ENCODE measurements around the gene NSFL1C. TPM values are rescaled to one million over a fixed set of nuclear protein-coding genes. Genes with fewer than 3 reads are reported as not detected.

The NSFL1C gene
- total and polyA plus RNA-seq, 3 experiments from 2014 or later: 78.8 to 107 (median 103) TPM

GRCh38 chr20:1463971-1464570, 2.6 kb downstream of the NSFL1C start:
- peaks cover 49 to 72% (median 62%) of the 10 kb centered on the region in 3 donors for H3K4me1 Mint-ChIP-seq
- no peaks in the 10 kb centered on the region for H3K9me3 Mint-ChIP-seq
- Histone ChIP-seq H3K27ac (ENCODE audit: low read depth, low read length) (no peak overlapping the region), H3K27me3 (ENCODE audit: insufficient read depth, low read length, poor library complexity, severe bottlenecking) (no peaks in the 10 kb centered on the region), H3K4me1 (ENCODE audit: insufficient read depth, low read length) (peaks cover 35% of the 10 kb centered on the region), H3K36me3 (ENCODE audit: insufficient read depth, low read length) (peaks cover 21% of the 10 kb centered on the region), H3K4me3 (ENCODE audit: low read length) (no peak overlapping the region), H3K9me3 (ENCODE audit: low read length) (no peaks in the 10 kb centered on the region)
- peaks cover 0 to 62% (median 13%) of the 10 kb centered on the region in 3 donors for H3K36me3 Mint-ChIP-seq
- ChIA-PET POLR2A (no interaction called here), CTCF (interaction anchor here (1.1 kb wide), 1 partner anchor 27 kb away, joined by 4 read pairs; no protein-coding TSS in a partner anchor)
- DNase-seq: no peak
- H3K27ac Mint-ChIP-seq: peak overlapping the region in 1 of 8 donors; percentile 88
- H3K27me3 Mint-ChIP-seq: no peaks in the 10 kb centered on the region
- peak overlapping the region in 3 of 7 donors; percentile 85 to 90 (median 89) for H3K4me3 Mint-ChIP-seq

GRCh38 chr20:1462834-1463233, 3.8 kb downstream of the NSFL1C start:
- no peak overlapping the region for H3K4me3 ChIP-seq (ENCODE audit: low read length)
- Mint-ChIP-seq H3K4me1 (peaks cover 47 to 72% (median 62%) of the 10 kb centered on the region in 3 donors), H3K27ac (no peak overlapping the region), H3K9me3 (no peaks in the 10 kb centered on the region), H3K4me3 (peak overlapping the region in 1 of 7 donors; percentile 40), H3K36me3 (peaks cover 0 to 74% (median 20%) of the 10 kb centered on the region in 3 donors), H3K27me3 (no peaks in the 10 kb centered on the region)
- no peaks in the 10 kb centered on the region for H3K9me3 ChIP-seq (ENCODE audit: low read length)
- H3K27me3 ChIP-seq (ENCODE audit: insufficient read depth, low read length, poor library complexity, severe bottlenecking): no peaks in the 10 kb centered on the region
- H3K36me3 ChIP-seq (ENCODE audit: insufficient read depth, low read length): peaks cover 26% of the 10 kb centered on the region
- ChIA-PET CTCF (no interaction called here), POLR2A (no interaction called here)
- DNase-seq: no peak
- H3K4me1 ChIP-seq (ENCODE audit: insufficient read depth, low read length): peaks cover 33% of the 10 kb centered on the region
- no peak overlapping the region for H3K27ac ChIP-seq (ENCODE audit: low read depth, low read length)

GRCh38 chr20:1462001-1462400, 4.6 kb downstream of the NSFL1C start:
- Mint-ChIP-seq H3K27me3 (no peaks in the 10 kb centered on the region), H3K27ac (no peak overlapping the region), H3K4me1 (peaks cover 39 to 64% (median 57%) of the 10 kb centered on the region in 3 donors), H3K4me3 (no peak overlapping the region), H3K36me3 (peaks cover 0 to 81% (median 24%) of the 10 kb centered on the region in 3 donors), H3K9me3 (no peaks in the 10 kb centered on the region)
- Histone ChIP-seq H3K9me3 (ENCODE audit: low read length) (no peaks in the 10 kb centered on the region), H3K4me3 (ENCODE audit: low read length) (no peak overlapping the region), H3K27me3 (ENCODE audit: insufficient read depth, low read length, poor library complexity, severe bottlenecking) (no peaks in the 10 kb centered on the region), H3K4me1 (ENCODE audit: insufficient read depth, low read length) (peaks cover 25% of the 10 kb centered on the region), H3K27ac (ENCODE audit: low read depth, low read length) (no peak overlapping the region), H3K36me3 (ENCODE audit: insufficient read depth, low read length) (peaks cover 34% of the 10 kb centered on the region)
- DNase-seq: no peak
- CTCF ChIA-PET: no interaction called here
- POLR2A ChIA-PET: no interaction called here

- no peaks in the 10 kb centered on the region for H3K27me3 ChIP-seq (ENCODE audit: insufficient read depth, low read length, poor library complexity, severe bottlenecking)
- no peaks in the 10 kb centered on the region for H3K9me3 ChIP-seq (ENCODE audit: low read length)
- Mint-ChIP-seq H3K27me3 (no peaks in the 10 kb centered on the region), H3K36me3 (peaks cover 0 to 90% (median 29%) of the 10 kb centered on the region in 3 donors), H3K4me1 (peaks cover 30 to 54% (median 47%) of the 10 kb centered on the region in 3 donors), H3K4me3 (no peak overlapping the region), H3K27ac (peak overlapping the region in 1 of 8 donors; percentile 3), H3K9me3 (no peaks in the 10 kb centered on the region)
- no peak overlapping the region for H3K4me3 ChIP-seq (ENCODE audit: low read length)
- CTCF ChIA-PET: interaction anchor here (1.4 kb wide), 1 partner anchor 23 kb away, joined by 3 read pairs; no protein-coding TSS in a partner anchor
- peaks cover 50% of the 10 kb centered on the region for H3K36me3 ChIP-seq (ENCODE audit: insufficient read depth, low read length)
- H3K27ac ChIP-seq (ENCODE audit: low read depth, low read length): no peak overlapping the region
- POLR2A ChIA-PET: no interaction called here
- DNase-seq: no peak
- H3K4me1 ChIP-seq (ENCODE audit: insufficient read depth, low read length): peaks cover 15% of the 10 kb centered on the region
Observed at GRCh38 chr20:1460275-1460674, 6.4 kb downstream of the NSFL1C start.

- Mint-ChIP-seq H3K4me3 (no peak overlapping the region), H3K4me1 (peaks cover 8 to 31% (median 24%) of the 10 kb centered on the region in 3 donors), H3K27me3 (no peaks in the 10 kb centered on the region), H3K27ac (no peak overlapping the region), H3K9me3 (no peaks in the 10 kb centered on the region), H3K36me3 (peaks cover 4 to 94% (median 38%) of the 10 kb centered on the region in 3 donors)
- H3K36me3 ChIP-seq (ENCODE audit: insufficient read depth, low read length): peaks cover 70% of the 10 kb centered on the region
- H3K4me3 ChIP-seq (ENCODE audit: low read length): no peak overlapping the region
- no peak for DNase-seq
- H3K9me3 ChIP-seq (ENCODE audit: low read length): no peaks in the 10 kb centered on the region
- no peaks in the 10 kb centered on the region for H3K4me1 ChIP-seq (ENCODE audit: insufficient read depth, low read length)
- H3K27me3 ChIP-seq (ENCODE audit: insufficient read depth, low read length, poor library complexity, severe bottlenecking): no peaks in the 10 kb centered on the region
- ChIA-PET POLR2A (no interaction called here), CTCF (interaction anchor here (1.4 kb wide), 1 partner anchor 9 kb away, joined by 3 read pairs; no protein-coding TSS in a partner anchor)
- no peak overlapping the region for H3K27ac ChIP-seq (ENCODE audit: low read depth, low read length)
Observed at GRCh38 chr20:1457992-1458391, 8.7 kb downstream of the NSFL1C start.

- Histone ChIP-seq H3K4me3 (ENCODE audit: low read length) (no peak overlapping the region), H3K27me3 (ENCODE audit: insufficient read depth, low read length, poor library complexity, severe bottlenecking) (no peaks in the 10 kb centered on the region), H3K4me1 (ENCODE audit: insufficient read depth, low read length) (no peaks in the 10 kb centered on the region), H3K27ac (ENCODE audit: low read depth, low read length) (no peak overlapping the region), H3K36me3 (ENCODE audit: insufficient read depth, low read length) (peaks cover 82% of the 10 kb centered on the region), H3K9me3 (ENCODE audit: low read length) (no peaks in the 10 kb centered on the region)
- H3K27ac Mint-ChIP-seq: no peak overlapping the region
- ChIA-PET CTCF (no interaction called here), POLR2A (no interaction called here)
- H3K4me3 Mint-ChIP-seq: no peak overlapping the region
- H3K27me3 Mint-ChIP-seq: no peaks in the 10 kb centered on the region
- peaks cover 15 to 96% (median 43%) of the 10 kb centered on the region in 3 donors for H3K36me3 Mint-ChIP-seq
- peaks cover 8 to 18% (median 17%) of the 10 kb centered on the region in 3 donors for H3K4me1 Mint-ChIP-seq
- H3K9me3 Mint-ChIP-seq: no peaks in the 10 kb centered on the region
- no peak for DNase-seq
Observed at GRCh38 chr20:1456300-1456699, 10.3 kb downstream of the NSFL1C start.

- H3K9me3 Mint-ChIP-seq: no peaks in the 10 kb centered on the region
- peaks cover 18 to 99% (median 34%) of the 10 kb centered on the region in 3 donors for H3K36me3 Mint-ChIP-seq
- H3K4me3 Mint-ChIP-seq: no peak overlapping the region
- Histone ChIP-seq H3K36me3 (ENCODE audit: insufficient read depth, low read length) (peaks cover 88% of the 10 kb centered on the region), H3K4me3 (ENCODE audit: low read length) (no peak overlapping the region), H3K4me1 (ENCODE audit: insufficient read depth, low read length) (no peaks in the 10 kb centered on the region), H3K27me3 (ENCODE audit: insufficient read depth, low read length, poor library complexity, severe bottlenecking) (no peaks in the 10 kb centered on the region), H3K9me3 (ENCODE audit: low read length) (no peaks in the 10 kb centered on the region), H3K27ac (ENCODE audit: low read depth, low read length) (no peak overlapping the region)
- CTCF ChIA-PET: interaction anchor here (1.1 kb wide), 1 partner anchor 13 kb away, joined by 4 read pairs; no protein-coding TSS in a partner anchor
- no peak for DNase-seq
- POLR2A ChIA-PET: no interaction called here
- no peak overlapping the region for H3K27ac Mint-ChIP-seq
- H3K27me3 Mint-ChIP-seq: no peaks in the 10 kb centered on the region
- no peaks in the 10 kb centered on the region for H3K4me1 Mint-ChIP-seq
Observed at GRCh38 chr20:1450926-1451491, 15.6 kb downstream of the NSFL1C start.

- H3K9me3 Mint-ChIP-seq: no peaks in the 10 kb centered on the region
- H3K27me3 Mint-ChIP-seq: no peaks in the 10 kb centered on the region
- ChIA-PET CTCF (no interaction called here), POLR2A (no interaction called here)
- H3K4me1 Mint-ChIP-seq: no peaks in the 10 kb centered on the region
- peak overlapping the region in 1 of 8 donors; percentile 38 for H3K27ac Mint-ChIP-seq
- no peaks in the 10 kb centered on the region for H3K27me3 ChIP-seq (ENCODE audit: insufficient read depth, low read length, poor library complexity, severe bottlenecking)
- H3K4me1 ChIP-seq (ENCODE audit: insufficient read depth, low read length): no peaks in the 10 kb centered on the region
- H3K4me3 ChIP-seq (ENCODE audit: low read length): no peak overlapping the region
- H3K4me3 Mint-ChIP-seq: no peak overlapping the region
- H3K36me3 ChIP-seq (ENCODE audit: insufficient read depth, low read length): peaks cover 89% of the 10 kb centered on the region
- no peaks in the 10 kb centered on the region for H3K9me3 ChIP-seq (ENCODE audit: low read length)
- peaks cover 22 to 99% (median 24%) of the 10 kb centered on the region in 3 donors for H3K36me3 Mint-ChIP-seq
- no peak overlapping the region for H3K27ac ChIP-seq (ENCODE audit: low read depth, low read length)
- DNase-seq: no peak
Observed at GRCh38 chr20:1449370-1449769, 17.3 kb downstream of the NSFL1C start.

All from CD8-positive, alpha-beta memory T cell (primary cell).